ENCODE data around the gene MEGF10.
"Not testable (repeated sequence)": the region's sequence is repeated elsewhere in the genome, so short reads cannot be mapped to it uniquely, and the experiment has no call there.

DNA sequence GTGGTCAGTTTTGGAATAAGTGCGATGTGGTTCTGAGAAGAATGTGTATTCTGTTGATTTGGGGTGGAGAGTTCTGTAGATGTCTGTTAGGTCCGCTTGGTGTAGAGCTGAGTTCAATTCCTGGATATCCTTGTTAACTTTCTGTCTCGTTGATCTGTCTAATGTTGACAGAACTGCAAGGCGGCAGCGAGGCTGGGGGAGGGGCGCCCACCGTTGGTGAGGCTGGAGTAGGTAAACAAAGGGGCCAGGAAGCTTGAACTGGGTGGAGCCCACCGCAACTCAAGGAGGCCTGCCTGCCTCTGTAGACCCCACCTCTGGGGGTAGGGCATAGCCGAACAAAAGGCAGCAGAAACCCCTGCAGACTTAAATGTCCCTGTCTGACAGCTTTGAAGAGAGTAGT is 22.3 kb upstream of the MEGF10 start:
- not testable (repeated sequence) for TF ChIP-seq POLR2A, EP300 (IDR thresholded peaks at IDR 0.05)
- TF ChIP-seq, protein P1, sequence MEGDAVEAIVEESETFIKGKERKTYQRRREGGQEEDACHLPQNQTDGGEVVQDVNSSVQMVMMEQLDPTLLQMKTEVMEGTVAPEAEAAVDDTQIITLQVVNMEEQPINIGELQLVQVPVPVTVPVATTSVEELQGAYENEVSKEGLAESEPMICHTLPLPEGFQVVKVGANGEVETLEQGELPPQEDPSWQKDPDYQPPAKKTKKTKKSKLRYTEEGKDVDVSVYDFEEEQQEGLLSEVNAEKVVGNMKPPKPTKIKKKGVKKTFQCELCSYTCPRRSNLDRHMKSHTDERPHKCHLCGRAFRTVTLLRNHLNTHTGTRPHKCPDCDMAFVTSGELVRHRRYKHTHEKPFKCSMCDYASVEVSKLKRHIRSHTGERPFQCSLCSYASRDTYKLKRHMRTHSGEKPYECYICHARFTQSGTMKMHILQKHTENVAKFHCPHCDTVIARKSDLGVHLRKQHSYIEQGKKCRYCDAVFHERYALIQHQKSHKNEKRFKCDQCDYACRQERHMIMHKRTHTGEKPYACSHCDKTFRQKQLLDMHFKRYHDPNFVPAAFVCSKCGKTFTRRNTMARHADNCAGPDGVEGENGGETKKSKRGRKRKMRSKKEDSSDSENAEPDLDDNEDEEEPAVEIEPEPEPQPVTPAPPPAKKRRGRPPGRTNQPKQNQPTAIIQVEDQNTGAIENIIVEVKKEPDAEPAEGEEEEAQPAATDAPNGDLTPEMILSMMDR (IDR thresholded peaks at IDR 0.05) = not testable (repeated sequence)
